HEK293T (cell line): ENCODE data around the gene ZNF683.

ENCODE experiments used
- CTCF ChIA-PET: fragments of 350-600 bp; formaldehyde crosslinking; extraction: SDS; loops from one replicate; lab custom pipeline; 2021; ENCODE audit warnings: antibody characterized with exemption, inconsistent platforms; lab: Yijun Ruan, JAX
- POLR2A ChIA-PET: fragments of 350-600 bp; formaldehyde crosslinking; extraction: SDS; loops from one replicate; lab custom pipeline; 2020; ENCODE audit warnings: antibody characterized with exemption, inconsistent platforms; lab: Yijun Ruan, JAX
- DNase-seq: peaks from one replicate; pipeline ENCODE4 v3.0.0; 2012; ENCODE audit warnings: mixed read lengths; ENCODE audit errors: extremely low spot score
- ARNT ChIP-seq: fragments of 450-650 bp; IDR thresholded peaks from 2 replicates; pipeline ENCODE4 v1.6.1; 2017; ENCODE audit warnings: mild to moderate bottlenecking
- BHLHE40 ChIP-seq: fragments of 450-650 bp; IDR thresholded peaks from 2 replicates; pipeline ENCODE4 v1.6.1; 2016; ENCODE audit warnings: mild to moderate bottlenecking, moderate library complexity, borderline replicate concordance
- CTBP1 ChIP-seq: fragments of 450-650 bp; IDR thresholded peaks from 2 replicates; pipeline ENCODE4 v1.6.1; 2016; ENCODE audit warnings: borderline replicate concordance
- ELF4 ChIP-seq: fragments of 450-650 bp; IDR thresholded peaks from 2 replicates; pipeline ENCODE4 v1.6.1; 2017; ENCODE audit warnings: antibody characterized with exemption
- FOXA1 ChIP-seq: fragments of 450-650 bp; IDR thresholded peaks from 2 replicates; pipeline ENCODE4 v1.6.1; 2016; ENCODE audit warnings: mild to moderate bottlenecking
- FOXK2 ChIP-seq: fragments of 450-650 bp; IDR thresholded peaks from 2 replicates; pipeline ENCODE4 v1.6.1; 2016; ENCODE audit warnings: mild to moderate bottlenecking
- FOXM1 ChIP-seq: fragments of 450-650 bp; IDR thresholded peaks from 2 replicates; pipeline ENCODE4 v1.6.1; 2017; ENCODE audit warnings: mild to moderate bottlenecking, borderline replicate concordance
- HDGF ChIP-seq: fragments of 450-650 bp; IDR thresholded peaks from 2 replicates; pipeline ENCODE4 v1.6.1; 2017; ENCODE audit warnings: antibody characterized with exemption, borderline replicate concordance
- L3MBTL2 ChIP-seq: fragments of 450-650 bp; conservative IDR thresholded peaks from 2 replicates; pipeline ENCODE4 v1.6.1; 2016; ENCODE audit warnings: mild to moderate bottlenecking
- LEF1 ChIP-seq: fragments of 450-650 bp; IDR thresholded peaks from 2 replicates; pipeline ENCODE4 v1.6.1; 2017; ENCODE audit warnings: mild to moderate bottlenecking, borderline replicate concordance
- NFRKB ChIP-seq: fragments of 450-650 bp; IDR thresholded peaks from 2 replicates; pipeline ENCODE4 v1.6.1; 2016; ENCODE audit warnings: mild to moderate bottlenecking, moderate library complexity
- SP1 ChIP-seq: fragments of 450-650 bp; IDR thresholded peaks from 2 replicates; pipeline ENCODE4 v1.6.1; 2017
- SUZ12 ChIP-seq: fragments of 450-650 bp; IDR thresholded peaks from 2 replicates; pipeline ENCODE4 v1.6.1; 2016; ENCODE audit warnings: mild to moderate bottlenecking
- TARDBP ChIP-seq: fragments of 450-650 bp; IDR thresholded peaks from 2 replicates; pipeline ENCODE4 v1.6.1; 2016
- ZNF384 ChIP-seq: fragments of 450-650 bp; IDR thresholded peaks from 2 replicates; pipeline ENCODE4 v1.6.1; 2016
- TF ChIP-seq, protein P1 (sequence below): fragments of 450-650 bp; IDR thresholded peaks from 2 replicates; pipeline ENCODE4 v1.6.1; 2016

ZNF683 gene

DNA sequence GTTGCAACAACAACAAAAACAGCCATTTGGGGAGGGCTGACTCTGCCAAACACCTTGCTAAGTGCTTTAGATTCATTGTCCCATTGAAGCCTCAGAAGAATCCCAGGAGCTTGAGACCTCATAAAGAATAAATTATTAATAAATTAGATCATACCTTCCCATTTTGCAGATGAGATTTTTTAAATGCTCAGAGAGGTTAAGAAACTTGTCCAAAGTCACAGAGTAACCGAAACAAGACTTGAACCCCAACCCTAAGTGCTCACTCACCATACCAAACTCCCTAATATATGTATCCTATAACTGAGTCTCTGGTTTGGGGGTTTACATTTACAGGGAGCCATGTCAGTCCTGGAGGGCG, 22.2 kb downstream of the ZNF683 start:
- POLR2A ChIA-PET: no interaction called here

GRCh38 chr1:26349877-26350244, 22.7 kb downstream of the ZNF683 start:
- no peak for DNase-seq
- CTCF ChIA-PET: interaction anchor here (0.7 kb wide), 1 partner anchor 108 kb away, joined by 9 read pairs; no protein-coding TSS in a partner anchor
- POLR2A ChIA-PET: no interaction called here
- no peak for TF ChIP-seq FOXK2
- no peak for TF ChIP-seq FOXM1
- no peak for TF ChIP-seq NFRKB
- TF ChIP-seq LEF1: no peak
- TF ChIP-seq BHLHE40: no peak
- TF ChIP-seq, protein P1, sequence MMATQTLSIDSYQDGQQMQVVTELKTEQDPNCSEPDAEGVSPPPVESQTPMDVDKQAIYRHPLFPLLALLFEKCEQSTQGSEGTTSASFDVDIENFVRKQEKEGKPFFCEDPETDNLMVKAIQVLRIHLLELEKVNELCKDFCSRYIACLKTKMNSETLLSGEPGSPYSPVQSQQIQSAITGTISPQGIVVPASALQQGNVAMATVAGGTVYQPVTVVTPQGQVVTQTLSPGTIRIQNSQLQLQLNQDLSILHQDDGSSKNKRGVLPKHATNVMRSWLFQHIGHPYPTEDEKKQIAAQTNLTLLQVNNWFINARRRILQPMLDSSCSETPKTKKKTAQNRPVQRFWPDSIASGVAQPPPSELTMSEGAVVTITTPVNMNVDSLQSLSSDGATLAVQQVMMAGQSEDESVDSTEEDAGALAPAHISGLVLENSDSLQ: no peak
- no peak for TF ChIP-seq HDGF
- no peak for TF ChIP-seq ARNT
- TF ChIP-seq ZNF384: no peak

More for the DNA sequence above, 22.2 kb downstream of the ZNF683 start:
- no peak for TF ChIP-seq HDGF
- no peak for TF ChIP-seq L3MBTL2
- no peak for TF ChIP-seq SP1
- TF ChIP-seq FOXM1: no peak
- TF ChIP-seq ARNT: no peak
- no peak for TF ChIP-seq SUZ12
- no peak for TF ChIP-seq TARDBP
- no peak for TF ChIP-seq NFRKB
- TF ChIP-seq FOXA1: no peak
- no peak for TF ChIP-seq CTBP1
- TF ChIP-seq, protein P1: no peak
- no peak for TF ChIP-seq FOXK2
- CTCF ChIA-PET: interaction anchor here (0.7 to 1.1 kb wide), 2 partner anchors 13 to 108 kb away, joined by 3 to 9 read pairs; no protein-coding TSS in a partner anchor
- no peak for DNase-seq

GRCh38 chr1:26349188-26349876, 23.2 kb downstream of the ZNF683 start:
- TF ChIP-seq ELF4: no peak
- no peak for TF ChIP-seq FOXA1
- TF ChIP-seq FOXM1: no peak
- TF ChIP-seq ARNT: no peak
- no peak for TF ChIP-seq LEF1
- no peak for TF ChIP-seq L3MBTL2
- TF ChIP-seq TARDBP: no peak
- no peak for TF ChIP-seq SUZ12
- TF ChIP-seq NFRKB: no peak
- no peak for TF ChIP-seq ZNF384
- TF ChIP-seq BHLHE40: no peak
- POLR2A ChIA-PET: no interaction called here
- CTCF ChIA-PET: interaction anchor here (0.7 kb wide), 1 partner anchor 107 kb away, joined by 9 read pairs; no protein-coding TSS in a partner anchor
- DNase-seq: no peak

DNA sequence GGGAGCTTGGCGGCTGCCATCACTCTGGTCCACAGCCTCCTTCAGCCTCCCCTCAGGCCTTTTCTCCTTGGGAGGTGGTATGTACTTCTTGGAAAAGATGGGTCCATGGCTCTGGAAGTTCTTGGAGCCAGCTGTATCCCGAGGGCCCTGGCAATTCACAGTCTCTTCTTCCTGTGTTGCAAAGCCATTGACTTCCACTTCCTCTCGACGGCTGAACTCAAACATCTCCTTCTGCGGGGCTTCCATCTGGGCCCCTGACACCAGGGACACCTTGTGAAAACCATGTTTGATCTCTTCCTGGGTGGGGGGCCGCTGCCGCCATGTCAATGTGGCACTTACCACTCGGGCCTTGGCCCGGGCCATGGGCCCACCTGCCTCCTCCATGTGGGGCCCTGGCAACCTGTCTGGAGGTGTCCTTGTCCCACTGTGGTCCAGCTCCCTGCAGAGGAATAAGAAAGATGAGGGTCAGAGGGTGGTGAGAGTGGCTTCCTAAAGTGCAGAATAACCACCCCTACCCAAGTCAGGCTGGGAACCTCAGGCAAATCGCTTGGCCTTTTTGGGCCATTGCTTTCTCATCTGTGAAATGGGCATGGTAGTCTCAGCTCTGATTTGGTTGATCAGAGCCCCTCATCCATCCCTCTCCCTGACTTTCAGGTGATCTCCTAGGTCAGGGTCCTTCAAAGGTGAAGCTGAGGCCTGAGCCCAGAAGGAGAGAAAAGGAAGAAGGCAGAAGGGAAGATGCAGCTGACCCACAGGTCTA, 26.1 kb downstream of the ZNF683 start:
- no peak for DNase-seq
- CTCF ChIA-PET: no interaction called here
- POLR2A ChIA-PET: interaction anchor here (0.5 to 1.9 kb wide), 4 partner anchors 10 to 86 kb away, joined by 3 to 4 read pairs (median 3); partner anchors contain the start of gene DHDDS
- no peak for TF ChIP-seq ELF4

GRCh38 chr1:26345718-26346117, 26.8 kb downstream of the ZNF683 start:
- POLR2A ChIA-PET: interaction anchor here (1.0 to 1.9 kb wide), 2 partner anchors 17 to 87 kb away, joined by 3 to 4 read pairs; partner anchors contain the start of gene DHDDS

More at GRCh38 chr1:26345718-26346117, 26.8 kb downstream of the ZNF683 start:
- TF ChIP-seq SP1: no peak
- TF ChIP-seq HDGF: no peak
- no peak for TF ChIP-seq FOXM1
- TF ChIP-seq TARDBP: no peak
- TF ChIP-seq FOXK2: no peak
- TF ChIP-seq ARNT: no peak
- TF ChIP-seq CTBP1: no peak
- TF ChIP-seq BHLHE40: no peak
- no peak for TF ChIP-seq ZNF384
- no peak for TF ChIP-seq L3MBTL2
- TF ChIP-seq LEF1: no peak
- no peak for TF ChIP-seq SUZ12
- no peak for TF ChIP-seq ELF4
- TF ChIP-seq NFRKB: no peak
- TF ChIP-seq FOXA1: no peak
- TF ChIP-seq, protein P1: no peak
- DNase-seq: no peak
- CTCF ChIA-PET: no interaction called here
